HG02763 (cell line): ENCODE data around the gene SP100.

Source experiments
- ATAC-seq: cut with Tn5 transposase; IDR thresholded peaks from one replicate; pipeline ENCODE4 v1.9.1; 2021; ENCODE audit warnings: mild to moderate bottlenecking, moderate library complexity; ENCODE audit not compliant: unreplicated experiment

SP100 gene

DNA sequence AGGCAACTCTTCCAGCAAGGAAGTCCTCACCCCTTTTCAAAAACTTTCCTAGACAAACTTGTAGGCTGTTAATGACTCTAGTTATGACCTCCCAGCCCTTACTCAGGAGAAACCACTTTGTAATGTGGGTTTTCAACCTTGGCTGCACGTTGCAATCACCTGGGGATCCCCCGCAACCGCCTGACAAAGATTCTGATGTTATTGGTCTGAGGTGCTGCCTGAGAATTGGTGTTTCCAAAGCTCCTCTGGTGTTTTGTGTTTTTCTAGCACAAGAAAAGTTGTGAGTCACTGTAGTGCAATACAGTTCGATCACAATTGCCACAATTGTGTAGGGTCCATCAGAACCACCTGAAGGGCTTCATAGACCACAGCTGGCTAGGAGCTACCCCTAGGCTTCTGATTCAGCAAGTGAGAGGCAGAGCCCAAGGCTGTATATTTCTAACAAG is 121.6 kb downstream of the SP100 start:
- peak; percentile 50 for ATAC-seq

DNA sequence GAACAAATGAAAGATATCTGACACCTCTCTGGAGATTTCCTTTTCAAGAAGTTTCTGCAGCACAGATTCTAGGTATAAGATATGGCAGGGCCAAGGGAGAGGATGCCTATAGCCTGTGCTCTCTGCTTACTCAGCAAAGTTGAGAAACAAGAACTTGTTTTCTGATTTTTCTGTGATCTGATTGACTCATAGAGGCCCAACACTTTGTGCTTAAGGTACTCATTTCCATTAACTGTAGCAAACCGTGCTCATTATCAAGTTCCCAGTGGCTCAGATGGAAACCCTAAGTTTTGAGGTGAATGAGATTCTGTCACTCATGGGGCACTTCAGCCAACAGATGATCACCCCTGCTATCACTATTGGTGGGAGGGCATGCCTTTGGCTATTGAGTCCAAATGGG is 124.3 kb downstream of the SP100 start:
- no peak for ATAC-seq

DNA sequence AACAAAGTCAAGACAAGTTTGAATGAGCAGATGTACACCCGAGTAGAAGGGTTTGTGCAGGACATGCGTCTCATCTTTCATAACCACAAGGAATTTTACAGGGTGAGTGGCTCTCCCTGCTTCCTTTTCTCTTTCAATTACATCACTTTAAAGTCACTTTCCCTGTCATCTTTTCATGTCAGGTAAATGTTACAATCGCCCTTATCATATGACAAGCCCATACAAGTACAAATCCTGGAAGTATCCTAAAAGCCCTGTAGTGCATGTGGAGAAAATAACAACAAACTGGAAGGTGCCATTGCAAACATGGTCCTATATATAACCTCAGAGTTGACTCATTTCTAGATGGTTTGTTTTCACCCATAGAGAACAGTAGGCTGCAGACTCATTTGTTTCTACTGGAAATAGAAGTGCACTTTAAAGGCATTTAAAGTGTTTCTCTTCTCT is 126.0 kb downstream of the SP100 start:
- peak; percentile 63 for ATAC-seq

DNA sequence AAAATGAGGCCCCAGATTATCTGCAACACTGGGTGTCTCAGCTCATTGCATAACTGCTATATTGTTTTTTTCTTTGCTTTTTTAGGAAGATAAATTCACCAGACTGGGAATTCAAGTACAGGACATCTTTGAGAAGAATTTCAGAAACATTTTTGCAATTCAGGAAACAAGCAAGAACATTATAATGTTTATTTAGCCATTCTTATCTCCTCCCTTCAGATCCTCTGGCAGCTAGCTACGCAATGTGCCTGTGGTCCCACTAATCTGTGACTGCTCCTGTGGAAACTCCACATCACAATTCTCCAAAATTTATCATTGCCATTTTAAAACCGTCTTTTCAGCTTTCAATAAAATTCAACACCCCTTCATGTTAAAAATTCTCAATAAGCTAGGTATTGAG is 126.8 kb downstream of the SP100 start:
- ATAC-seq, result no peak

DNA sequence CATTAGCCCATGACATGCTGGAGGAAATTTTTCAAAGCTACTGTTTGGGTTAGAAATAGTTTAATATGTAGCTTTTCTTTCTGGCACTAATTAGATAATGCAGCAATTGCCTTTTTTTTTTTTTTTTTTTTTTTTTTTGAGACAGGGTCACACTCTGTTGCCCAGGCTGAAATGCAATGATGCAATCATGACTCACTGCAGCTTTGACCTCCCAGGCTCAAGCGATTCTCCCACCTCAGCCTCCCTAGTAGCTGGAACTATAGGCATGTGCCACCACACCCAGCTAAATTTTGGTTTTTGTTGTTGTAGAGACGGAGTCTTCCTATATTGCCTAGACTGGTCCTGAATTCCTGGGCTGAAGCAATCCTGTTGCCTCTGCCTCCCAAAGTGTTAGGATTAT is 136.2 kb downstream of the SP100 start:
- no peak for ATAC-seq

DNA sequence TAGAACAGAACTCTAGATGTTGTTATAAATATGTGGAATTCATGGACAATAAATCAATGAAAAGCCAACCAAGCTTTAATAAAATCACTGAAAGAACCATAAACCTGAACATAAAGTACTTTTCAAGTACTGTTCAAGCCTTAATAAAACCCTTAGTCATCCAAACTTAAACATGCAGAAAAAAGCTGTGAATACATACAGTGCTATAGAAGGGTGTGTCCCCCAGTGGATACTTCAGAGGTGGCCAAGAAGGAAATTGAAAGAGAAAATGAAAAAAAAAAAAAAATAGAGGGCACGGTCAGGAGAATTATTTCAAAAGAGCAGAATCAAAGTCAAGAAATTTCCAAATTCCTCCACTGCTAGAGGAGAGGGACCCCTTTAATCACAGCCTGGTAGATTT is 141.1 kb downstream of the SP100 start:
- ATAC-seq, result no peak

DNA sequence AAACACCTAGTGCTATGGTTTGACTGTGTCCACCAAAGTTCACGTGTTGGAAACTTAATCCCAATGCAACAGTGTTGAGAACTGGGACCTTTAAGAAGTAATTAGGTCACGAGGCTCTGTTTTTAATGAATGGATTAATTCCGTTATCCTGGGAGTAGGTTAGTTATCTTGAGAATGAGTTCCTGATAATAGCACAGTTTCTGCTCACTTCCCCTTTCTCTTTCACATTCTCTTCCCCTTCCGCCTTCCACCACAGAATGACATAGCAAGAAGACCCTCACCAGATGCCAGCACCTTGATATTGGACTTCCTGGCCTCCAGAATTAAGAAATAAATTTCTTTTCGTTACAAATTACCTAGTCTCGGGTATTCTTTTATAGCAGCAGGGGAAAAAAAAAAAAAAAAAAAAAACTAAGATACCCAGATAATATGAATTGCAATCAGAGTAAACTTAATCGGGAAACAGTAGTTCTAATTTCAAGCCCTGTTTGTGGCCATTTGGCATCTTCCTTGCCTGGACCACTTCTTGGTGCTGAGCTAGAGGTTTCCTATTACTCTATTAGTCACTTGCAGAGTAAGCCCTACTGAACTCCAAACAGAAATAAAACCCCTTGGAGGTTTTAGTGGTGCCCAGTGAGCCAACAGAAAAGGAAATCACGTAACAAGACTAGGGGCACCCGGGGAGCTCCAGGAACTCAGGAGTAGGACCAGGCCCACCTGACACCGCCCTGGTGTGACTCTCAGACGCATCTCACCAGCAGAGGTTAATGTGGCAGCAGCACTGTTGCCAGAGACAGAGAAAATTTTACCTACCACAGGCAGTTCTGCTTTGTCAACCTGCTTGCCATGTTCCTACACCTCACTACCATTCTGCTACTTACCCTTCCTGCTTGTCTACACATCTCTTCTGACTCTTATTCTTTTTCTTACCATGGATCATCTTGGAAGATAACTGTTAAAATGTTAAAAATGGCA is 149.1 kb downstream of the SP100 start:
- ATAC-seq, result no peak

DNA sequence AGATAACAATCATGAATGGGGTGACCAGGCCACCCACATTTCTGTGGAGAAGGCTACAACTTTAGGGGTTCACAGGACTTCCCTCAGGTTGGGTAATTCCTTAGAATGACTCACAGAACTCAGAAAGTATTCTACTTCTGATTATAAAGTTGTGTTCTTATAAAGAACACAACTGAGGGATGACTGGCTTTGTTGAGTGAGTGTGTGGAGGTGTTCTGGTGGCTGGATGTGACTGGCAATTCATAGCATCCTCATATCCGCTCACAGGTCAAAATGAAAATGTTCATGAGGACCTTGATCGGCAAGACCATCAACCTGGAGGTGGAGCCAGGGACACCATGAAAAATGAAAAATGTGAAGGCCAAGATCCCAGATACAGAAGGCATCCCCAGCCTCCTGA is 153.3 kb downstream of the SP100 start:
- ATAC-seq, result no peak

DNA sequence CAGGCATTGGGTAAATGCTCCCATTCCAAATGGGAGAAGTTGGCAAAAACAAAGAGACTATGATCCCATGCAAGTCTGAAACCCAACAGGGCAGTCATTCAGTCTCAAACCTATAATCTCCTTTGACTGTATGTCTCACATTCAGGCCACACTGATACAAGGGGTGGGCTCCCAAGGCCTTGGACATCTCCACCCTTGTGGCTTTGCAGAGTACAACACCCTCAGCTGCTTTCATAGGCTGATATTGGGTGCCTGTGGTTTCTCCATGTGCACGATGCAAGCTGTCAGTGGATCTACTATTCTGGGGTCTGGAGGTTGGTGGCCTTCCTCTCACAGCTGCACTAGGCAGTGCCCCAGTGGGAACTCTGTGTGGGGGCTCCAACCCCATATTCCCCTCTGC is 155.0 kb downstream of the SP100 start:
- no peak for ATAC-seq

DNA sequence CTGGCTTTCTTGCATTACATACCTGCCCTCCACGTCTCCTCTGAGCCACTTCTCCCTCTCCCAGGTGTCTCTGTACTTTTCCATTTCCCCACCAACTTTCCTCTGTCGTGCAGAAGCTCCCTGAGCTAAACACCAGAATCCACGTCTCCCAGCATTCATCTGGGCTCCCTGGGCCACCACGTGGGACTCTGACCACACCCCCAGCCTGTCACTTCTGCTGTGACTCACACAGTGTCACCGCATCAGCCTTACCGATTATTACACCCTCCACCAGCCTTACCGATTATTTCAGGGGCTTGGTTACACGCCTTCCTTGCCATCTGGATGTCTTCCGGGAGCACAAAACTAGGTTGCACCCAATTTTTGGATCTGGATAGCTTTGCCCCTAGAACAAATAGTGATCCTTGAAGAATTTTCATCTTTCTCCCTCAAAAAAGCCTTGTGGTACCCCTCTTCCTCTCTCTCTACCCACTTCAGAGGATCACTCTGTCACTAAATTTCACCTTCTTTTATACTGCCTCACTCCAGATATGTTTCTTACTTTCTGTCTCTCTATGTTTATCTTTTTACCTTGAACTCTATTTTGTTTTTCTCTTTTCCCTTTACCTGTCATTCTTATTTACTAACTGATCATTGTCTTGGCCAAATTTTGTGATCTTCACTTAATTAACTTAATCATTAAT is 159.8 kb downstream of the SP100 start:
- ATAC-seq, result no peak

DNA sequence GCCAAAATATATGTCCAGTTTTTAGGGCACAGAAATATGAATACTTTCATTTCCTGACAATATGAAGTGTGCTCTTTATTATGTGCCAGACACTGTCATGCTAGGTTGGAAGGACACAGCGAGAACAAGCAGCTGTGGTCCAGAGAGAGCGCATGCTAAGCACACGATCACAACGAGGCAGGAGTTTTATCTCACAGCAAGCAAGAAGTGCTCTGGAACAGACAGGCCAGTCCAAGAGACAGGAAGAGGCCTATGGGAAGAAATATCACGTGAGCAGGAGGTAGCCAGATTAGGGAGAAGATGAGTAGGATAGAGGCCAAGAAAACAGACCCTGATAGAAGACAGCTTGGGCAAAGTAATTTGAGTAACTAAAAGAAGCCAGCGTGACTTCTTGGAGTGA is 161.1 kb downstream of the SP100 start:
- no peak for ATAC-seq

DNA sequence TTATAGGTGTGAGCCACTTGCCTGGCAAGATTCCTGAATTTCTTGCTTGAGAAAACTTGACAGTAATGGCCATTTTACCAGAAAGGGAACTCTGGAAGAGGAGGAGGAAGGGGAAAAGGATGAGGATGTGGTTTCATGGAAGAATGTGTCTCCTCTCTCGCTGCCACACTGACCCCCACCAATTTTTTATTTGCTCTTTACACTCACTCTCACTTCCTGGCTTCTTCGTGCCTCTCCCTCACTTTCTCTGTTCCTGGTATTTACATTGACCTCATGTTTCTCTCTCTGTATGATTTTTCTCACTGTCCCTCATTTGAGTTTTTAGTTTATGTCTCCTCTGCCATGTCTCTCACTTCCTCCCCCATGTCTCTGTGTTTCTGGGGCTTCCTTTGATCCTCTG is 162.1 kb downstream of the SP100 start:
- ATAC-seq, result no peak

DNA sequence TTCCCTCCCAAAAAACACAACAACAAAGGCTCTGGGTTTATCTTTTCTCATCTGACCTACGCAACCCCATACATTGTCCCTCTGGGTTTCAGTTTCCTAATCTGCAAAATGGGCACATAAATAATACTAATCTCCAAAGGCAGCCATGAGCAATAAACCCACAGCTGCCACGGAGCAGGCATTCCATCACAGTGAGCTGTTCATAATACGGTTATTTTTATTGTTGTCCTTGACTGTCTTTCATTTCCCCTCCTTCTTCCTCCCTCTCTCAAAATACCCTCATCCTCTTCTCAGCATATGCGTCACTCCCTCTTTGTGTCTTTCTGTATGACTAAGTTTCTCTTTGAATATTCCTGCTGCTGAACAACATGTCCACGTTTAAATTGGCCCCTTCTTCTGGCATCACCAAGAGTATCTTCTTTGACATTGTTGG is 166.9 kb downstream of the SP100 start:
- peak; percentile 36 for ATAC-seq

DNA sequence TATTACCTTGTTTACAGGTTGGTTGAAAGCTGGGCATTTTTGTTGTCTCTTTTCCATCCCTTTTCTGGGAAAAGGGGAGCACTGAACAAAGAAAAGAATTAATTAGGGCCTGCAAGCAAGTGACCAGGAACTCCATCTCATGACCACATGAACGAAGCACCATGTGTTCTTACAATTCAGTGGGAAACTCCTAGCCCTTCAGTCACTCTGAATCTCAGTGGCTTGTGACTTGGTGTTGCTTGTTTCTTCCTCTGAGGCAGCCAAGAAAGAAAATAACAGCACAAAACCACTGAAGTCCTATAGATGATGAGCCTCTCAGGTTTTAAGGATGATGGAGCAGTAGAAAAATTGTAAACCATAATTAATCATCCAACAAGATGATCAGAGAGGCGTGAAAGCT is 167.6 kb downstream of the SP100 start:
- ATAC-seq, result no peak

DNA sequence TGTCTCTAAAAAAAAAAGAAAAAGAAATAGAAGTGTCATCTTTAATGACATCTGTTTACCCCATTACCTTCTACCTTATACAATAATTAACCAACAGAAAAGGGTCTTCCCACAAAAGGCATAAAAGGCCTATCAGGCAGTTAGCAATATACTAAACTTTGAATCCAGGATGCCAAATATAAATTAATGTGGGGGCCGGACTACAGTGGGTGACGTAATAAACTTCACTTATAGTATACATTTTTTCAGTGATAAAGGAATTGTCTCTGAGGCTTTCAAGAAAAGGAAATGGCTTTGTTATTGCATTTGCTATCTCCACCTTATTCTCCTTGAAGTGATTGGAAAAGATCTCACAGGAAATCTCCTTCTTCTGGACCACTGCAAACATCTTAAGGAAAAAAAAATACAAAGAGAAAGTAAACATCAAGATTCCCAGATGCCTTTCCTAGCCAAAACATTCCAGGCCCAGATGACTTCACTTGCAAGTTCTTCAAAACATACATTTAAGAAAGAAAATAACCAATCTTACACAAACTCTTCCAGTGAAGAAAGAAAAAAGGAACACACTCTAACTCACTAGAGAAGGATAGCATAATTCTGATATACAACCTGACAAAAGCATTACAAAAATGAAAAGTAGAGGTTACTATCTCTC is 170.5 kb downstream of the SP100 start:
- ATAC-seq, result no peak

DNA sequence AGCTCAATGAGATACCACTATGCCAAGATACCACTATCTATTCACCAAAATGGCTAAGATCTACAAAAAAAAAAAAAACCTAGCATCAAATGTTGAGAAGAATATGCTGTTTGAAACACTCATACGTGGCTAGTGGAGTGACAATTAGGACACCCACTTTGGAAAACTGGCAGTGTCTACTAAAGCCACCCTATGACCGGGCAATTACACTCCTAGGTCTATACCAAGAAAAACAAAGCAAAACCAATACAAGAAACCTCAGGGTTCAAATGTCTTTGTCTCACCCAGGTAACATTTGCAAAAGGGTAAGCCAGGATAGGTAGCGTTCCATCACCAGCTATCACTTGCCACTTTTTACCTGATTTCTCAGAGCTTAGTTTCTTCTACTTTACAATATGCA is 173.0 kb downstream of the SP100 start:
- ATAC-seq, result peak; percentile 1

DNA sequence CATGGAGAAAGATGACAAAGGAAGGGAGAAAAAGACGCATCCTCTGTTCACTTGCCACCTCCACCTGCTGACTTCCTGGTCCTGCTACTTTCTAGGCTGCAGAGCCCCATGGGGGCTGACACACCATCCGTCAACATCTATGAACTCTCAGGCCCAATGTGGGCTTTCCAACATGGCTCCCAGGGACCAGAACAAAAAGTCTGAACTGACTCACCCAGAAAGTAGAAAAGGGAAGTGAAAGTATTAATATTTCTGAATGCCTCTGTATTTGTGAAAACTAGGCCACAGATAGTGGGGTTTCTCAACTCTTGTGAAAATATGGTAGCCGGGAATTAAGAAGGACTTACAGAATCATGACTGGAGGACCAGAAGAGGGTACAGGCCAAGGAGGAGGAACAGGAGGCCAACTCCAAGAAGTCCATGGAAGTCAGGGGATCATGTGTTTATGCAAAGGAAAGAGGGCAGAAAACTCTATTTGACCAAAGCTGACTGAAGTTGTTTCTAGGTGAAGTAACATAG is 173.6 kb downstream of the SP100 start:
- ATAC-seq, result peak; percentile 92

DNA sequence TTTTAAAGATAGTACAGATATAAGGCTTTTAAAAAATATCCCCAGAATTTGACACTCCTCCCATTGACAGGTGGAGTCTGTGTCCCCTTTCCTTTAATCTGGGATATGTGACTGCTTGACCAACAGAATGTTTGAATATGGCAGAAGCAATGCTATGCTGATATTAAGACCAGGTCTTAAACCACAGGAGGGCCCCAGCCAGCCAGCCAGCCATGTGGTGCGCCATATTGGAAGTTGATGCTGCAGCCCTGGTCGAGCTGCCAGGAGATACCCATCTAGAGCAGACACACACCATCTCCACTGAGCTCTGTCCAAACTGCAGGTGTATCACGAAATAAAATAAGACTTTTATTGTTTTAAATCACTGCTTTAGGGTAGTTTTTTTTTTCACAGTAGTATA is 174.3 kb downstream of the SP100 start:
- no peak for ATAC-seq

DNA sequence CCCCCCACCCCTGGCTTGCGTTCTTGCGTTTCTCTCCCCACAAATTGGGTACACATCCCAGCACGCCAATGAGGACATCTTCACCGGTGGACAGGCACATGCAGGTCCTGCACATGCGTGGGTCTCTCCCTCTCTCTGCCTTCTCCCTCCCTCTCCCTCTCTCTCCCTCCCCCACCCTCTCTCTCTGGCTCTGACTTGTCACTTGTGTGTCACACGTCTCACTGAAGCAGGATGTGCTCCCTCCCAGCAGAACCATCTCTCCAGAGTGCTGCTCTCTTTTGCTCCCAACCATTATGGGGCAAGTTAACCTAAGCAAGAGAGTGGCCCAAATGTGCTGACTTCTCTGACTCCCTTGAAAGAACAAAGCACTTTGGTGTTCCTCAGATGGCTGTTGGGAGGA is 175.8 kb downstream of the SP100 start:
- no peak for ATAC-seq

DNA sequence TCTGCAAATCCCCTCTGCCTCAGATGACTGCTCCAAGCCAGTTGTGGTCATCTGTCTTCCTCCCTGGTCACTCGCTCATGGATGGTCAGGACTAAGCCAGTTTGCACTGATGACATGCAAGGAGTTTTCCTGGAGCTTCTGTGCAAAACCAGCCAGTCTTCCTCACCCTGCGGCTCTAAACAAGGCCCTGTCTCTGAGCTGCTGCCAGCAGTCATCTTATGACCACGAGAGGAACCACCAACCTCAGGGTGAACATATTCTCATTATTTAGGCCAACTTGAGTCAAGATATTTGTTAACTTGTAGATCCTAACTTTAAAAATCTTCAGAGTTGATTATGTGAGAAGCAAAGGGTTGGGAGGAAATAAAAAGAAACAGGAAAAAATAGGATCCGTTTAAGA is 176.8 kb downstream of the SP100 start:
- ATAC-seq, result no peak
